Measurements from ENCODE around the gene PLAAT4.

DNA sequence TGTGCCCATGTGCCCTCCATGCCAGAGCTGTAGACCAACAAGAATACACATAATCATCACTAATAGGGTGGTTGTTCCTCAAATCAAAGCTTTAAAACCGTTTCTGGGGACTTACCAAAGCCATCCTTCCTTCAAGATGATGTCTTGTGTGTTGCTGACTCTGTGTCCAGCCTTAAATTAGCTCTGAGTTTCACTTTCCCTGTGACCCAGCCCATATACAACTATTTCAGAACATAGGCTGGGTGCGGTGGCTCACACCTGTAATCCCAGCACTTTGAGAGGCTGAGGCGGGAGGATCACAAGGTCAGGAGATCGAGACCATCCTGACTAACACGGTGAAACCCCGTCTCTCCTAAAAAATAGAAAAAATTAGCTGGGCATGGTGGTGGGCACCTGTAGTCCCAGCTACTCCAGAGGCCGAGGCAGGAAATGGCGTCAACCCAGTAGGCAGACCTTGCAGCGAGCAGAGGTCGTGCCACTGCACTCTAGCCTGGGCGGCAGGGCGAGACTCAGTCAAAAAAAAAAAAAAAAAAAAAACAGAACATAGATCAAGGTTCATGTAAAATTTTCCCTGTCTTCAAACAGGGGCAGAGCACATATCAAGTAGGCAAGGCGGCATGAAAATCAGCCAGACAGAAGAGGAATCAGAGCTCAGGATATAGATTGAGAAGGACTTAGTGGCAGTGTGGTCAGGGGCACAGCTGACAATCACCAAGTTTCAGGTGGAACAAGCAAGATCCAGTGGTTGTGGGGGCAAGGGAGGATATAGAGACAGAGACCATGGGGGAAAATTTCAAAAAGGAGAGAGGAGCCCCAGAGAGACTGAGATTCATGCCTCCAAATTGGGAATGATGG lies 26.8 kb downstream of the PLAAT4 start, which contains the start of gene PLAAT2:
- TF ChIP-seq, protein P1, sequence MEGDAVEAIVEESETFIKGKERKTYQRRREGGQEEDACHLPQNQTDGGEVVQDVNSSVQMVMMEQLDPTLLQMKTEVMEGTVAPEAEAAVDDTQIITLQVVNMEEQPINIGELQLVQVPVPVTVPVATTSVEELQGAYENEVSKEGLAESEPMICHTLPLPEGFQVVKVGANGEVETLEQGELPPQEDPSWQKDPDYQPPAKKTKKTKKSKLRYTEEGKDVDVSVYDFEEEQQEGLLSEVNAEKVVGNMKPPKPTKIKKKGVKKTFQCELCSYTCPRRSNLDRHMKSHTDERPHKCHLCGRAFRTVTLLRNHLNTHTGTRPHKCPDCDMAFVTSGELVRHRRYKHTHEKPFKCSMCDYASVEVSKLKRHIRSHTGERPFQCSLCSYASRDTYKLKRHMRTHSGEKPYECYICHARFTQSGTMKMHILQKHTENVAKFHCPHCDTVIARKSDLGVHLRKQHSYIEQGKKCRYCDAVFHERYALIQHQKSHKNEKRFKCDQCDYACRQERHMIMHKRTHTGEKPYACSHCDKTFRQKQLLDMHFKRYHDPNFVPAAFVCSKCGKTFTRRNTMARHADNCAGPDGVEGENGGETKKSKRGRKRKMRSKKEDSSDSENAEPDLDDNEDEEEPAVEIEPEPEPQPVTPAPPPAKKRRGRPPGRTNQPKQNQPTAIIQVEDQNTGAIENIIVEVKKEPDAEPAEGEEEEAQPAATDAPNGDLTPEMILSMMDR (IDR thresholded peaks at IDR 0.05): no peak
- TF ChIP-seq EP300 (IDR thresholded peaks at IDR 0.05) (no peak), POLR2AphosphoS5 (IDR thresholded peaks at IDR 0.05) (no peak), POLR2A (IDR thresholded peaks at IDR 0.05) (no peak)

Measured in gastroesophageal sphincter (tissue), 3 donors.